Esophagus squamous epithelium (tissue), 4 donors: ENCODE data around the gene CENPT.

Experiments used
- POLR2A ChIP-seq, 4 donors: fragments of 450-650 bp; IDR thresholded peaks; one replicate each; pipeline ENCODE4 v1.6.1; 2017; ENCODE audit warnings: antibody characterized with exemption in 4 of 4, mild to moderate bottlenecking in 4 of 4, moderate library complexity in 3 of 4
- TF ChIP-seq, protein P1 (sequence below), 6 experiments: fragments of 450-650 bp in 4 of 6; fragments of 200-600 bp in 2 of 6; sonication (generic) in 2 of 6; IDR thresholded peaks; one replicate each; pipeline ENCODE4 v1.5.1; 2016 to 2019; ENCODE audit warnings: antibody characterized with exemption in 6 of 6, mild to moderate bottlenecking in 4 of 6, moderate library complexity in 4 of 6

GRCh38 chr16:67877064-67877463, 29.6 kb upstream of the CENPT start:
- no peak for TF ChIP-seq POLR2A (IDR thresholded peaks at IDR 0.05)
- TF ChIP-seq, protein P1, sequence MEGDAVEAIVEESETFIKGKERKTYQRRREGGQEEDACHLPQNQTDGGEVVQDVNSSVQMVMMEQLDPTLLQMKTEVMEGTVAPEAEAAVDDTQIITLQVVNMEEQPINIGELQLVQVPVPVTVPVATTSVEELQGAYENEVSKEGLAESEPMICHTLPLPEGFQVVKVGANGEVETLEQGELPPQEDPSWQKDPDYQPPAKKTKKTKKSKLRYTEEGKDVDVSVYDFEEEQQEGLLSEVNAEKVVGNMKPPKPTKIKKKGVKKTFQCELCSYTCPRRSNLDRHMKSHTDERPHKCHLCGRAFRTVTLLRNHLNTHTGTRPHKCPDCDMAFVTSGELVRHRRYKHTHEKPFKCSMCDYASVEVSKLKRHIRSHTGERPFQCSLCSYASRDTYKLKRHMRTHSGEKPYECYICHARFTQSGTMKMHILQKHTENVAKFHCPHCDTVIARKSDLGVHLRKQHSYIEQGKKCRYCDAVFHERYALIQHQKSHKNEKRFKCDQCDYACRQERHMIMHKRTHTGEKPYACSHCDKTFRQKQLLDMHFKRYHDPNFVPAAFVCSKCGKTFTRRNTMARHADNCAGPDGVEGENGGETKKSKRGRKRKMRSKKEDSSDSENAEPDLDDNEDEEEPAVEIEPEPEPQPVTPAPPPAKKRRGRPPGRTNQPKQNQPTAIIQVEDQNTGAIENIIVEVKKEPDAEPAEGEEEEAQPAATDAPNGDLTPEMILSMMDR (IDR thresholded peaks at IDR 0.05), result no peak
